ENCODE measurements around the gene ELOVL1. TPM values are rescaled to one million over a fixed set of nuclear protein-coding genes. Genes with fewer than 3 reads are reported as not detected.

Gene ELOVL1
- total RNA-seq, 1 donor from 2014 or later = 135 TPM

DNA sequence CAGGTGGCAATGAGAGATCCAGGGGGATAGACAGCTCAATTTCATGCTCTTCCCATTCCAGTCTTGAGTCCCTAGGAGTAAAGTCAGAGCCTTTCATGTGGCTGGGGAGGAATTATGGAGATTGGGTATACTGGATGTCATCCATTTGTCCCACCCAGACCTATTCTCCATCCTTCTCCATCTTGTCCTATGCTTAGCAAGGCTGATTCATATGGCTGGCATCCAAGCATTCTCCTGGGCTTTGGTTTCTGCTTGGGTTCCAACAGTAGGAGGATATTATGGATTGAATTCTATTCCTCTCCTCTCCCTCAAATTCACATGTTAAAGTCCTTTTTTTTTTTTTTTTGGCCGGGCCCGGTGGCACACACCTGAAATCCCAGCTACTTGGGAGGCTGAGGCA is 12.9 kb downstream of the ELOVL1 start:
- no peak for DNase-seq (ENCODE audit: low spot score)

DNA sequence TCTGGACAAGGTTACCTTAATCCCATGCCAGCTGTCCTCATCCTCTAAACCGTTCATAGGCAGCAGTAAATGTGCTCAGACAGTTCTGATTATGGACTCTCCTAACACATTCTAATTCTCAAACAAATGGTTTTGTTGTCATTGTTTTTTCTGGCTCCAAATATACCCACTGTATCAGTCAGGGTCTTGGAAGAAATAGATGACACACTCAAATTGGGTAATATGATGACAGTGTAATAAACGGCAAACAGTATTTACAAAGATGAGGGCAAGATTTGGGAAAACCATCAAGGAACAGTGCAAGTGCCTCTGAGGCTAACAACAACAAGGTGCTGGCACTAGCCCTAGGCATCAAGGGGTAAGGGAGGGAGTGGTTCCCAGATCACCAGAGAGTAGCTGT is 13.3 kb downstream of the ELOVL1 start:
- DNase-seq (ENCODE audit: low spot score) = no peak

DNA sequence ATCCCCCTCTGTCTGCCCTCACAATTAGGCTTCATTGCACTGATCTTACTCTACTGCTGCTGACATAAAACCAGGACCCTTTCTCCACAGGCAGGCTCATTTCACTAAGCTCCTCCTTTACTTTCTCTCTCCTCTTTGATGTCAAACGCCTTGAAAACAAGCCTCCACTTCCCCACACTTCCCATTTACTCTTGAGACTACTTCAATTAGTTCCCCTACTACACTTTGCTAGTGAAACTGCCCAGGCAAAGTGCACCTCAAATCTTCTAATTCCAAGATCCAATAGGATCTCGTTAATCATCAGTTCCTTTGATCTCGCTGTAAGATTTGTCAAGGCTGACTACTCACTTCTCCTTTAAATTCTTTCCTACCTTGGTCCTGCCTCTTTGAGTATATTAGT is 14.9 kb downstream of the ELOVL1 start:
- no peak for DNase-seq (ENCODE audit: low spot score)

DNA sequence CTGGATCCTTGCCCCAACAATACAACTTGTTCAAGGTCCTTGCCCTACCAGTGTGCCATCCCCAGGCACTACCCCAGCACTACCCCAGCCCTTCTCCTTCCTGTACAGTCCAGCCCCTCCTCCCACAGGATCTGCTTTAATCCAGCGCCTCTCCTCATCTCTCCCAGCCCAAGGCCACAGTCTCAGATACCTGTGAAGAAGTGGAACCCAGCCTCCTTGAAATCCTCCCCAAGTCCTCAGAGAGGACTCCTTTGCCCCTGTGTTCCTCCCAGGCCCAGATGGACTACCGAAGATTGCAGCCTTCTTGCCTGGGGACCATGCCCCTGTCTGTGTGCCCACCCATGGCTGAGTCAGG is 15.5 kb downstream of the ELOVL1 start:
- no peak for DNase-seq (ENCODE audit: low spot score)

DNA sequence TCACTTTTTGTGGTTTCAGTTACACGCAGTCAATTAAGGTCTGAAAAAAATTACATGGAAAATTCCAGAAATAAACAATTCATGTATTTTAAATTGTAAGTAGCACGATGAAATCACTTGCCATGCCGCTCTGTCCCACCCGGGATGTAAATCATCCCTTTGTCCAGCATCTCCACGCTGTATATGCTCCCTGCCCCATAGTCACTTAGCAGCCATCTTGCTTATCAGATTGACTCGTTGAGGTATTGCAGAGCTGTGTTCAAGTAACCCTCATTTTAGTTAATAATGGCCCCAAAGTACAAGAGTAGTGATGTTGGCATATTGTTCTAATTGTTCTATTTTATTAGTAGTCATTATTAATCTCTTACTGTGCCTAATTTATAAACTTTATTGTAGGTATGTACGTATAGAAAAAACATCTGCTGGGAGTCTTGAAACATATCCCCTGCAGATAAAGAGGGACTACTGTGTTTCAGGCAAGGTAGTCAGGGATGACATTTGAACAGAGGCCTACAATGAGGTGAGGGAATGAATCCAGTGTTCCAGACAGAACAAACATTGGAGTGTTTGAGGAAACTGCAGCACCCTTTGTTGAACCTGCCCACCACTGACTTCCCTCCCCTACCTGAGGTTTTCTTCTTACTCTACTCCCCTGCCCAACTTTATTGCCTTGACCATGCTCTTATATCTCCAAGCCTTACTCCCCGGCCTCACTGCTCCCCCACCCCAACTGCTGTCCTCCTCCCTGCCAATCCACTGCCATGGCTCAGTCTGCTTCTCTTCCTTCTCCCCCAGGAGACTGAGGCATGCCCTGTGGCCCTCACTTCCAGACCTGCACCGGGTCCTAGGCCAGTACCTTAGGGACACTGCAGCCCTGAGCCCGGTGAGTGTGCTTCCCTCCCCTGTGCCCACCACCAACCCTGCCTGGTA is 16.1 kb downstream of the ELOVL1 start:
- DNase-seq (ENCODE audit: low spot score) = no peak

DNA sequence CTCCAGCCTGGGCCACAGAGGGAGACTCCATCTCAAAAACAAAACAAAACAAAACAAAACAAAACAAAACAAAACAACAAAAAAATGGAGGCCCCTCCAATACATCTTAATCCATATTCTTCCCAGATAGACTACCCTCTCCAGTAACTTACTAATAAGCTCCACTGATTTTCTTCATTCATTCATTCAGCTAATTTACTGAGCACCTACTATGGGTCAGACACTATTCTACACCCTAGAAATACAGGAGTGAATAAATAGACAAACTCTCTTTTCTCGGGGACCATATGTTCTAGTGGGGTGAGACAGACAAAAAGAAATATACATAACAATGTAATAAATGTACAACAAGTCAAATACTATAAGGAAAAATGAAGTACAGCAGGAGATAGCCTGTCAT is 16.8 kb downstream of the ELOVL1 start:
- no peak for DNase-seq (ENCODE audit: low spot score)

DNA sequence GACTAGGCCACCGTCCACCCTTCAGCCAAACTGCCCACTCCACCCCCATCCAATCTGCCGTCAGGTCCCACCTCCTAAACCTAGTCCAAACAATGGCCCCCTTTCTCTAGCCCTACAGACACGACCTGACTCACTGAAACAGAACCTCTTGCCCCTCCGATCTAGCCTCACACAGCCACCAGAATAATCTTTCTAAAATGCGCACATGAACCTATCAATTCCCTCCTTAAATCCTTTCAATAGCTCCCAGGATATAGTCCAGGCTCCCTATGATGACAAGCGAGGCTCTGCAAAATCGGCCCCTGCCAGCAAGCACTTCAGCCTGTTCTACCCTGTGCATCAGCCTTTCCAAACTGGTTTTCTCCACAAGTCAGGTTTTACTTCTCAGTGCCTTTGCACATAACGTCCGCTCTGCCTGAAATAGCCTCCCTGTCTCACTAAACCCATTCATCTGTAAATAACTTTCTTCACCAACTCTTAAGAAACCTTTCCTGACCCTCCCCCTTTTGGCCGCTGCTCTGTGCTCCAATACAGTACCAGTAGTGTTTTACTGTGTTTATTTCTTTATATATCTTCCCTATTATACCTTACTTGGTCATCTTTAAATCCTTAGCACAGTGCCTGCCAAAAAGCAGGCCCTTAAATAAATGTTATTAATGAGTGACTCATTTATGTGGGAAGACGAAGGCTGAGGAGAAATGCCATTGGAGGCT is 18.1 kb downstream of the ELOVL1 start:
- DNase-seq (ENCODE audit: low spot score) = no peak

DNA sequence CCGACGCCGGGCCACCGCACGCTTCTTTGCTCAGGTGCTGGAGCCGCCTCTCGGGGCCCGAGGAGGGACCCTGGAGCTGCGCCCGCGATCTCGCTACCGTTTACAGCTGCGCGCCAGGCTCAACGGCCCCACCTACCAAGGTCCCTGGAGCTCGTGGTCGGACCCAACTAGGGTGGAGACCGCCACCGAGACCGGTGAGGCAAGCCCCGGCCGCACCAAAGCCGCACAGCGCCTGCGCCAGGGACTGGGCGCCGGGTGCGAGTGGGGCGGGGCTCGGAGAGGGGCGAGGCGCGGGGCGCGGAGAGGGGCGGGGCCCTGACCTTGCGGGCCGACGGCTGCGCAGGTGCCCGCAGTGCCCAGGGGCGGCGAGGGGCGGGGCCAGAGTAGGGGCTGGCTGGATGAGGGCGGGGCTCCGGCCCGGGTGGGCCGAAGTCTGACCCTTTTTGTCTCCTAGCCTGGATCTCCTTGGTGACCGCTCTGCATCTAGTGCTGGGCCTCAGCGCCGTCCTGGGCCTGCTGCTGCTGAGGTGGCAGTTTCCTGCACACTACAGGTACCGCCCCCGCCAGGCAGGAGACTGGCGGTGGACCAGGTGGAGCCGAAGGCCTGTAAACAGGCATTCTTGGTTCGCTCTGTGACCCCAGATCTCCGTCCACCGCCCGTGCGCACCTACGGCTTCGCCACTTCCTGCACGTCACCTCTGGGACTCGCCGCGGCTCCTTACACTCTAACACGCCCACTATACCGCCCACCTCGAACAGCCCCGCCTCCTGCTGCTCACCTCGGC is 18.8 kb downstream of the ELOVL1 start:
- peak; percentile 88 for DNase-seq (ENCODE audit: low spot score)

DNA sequence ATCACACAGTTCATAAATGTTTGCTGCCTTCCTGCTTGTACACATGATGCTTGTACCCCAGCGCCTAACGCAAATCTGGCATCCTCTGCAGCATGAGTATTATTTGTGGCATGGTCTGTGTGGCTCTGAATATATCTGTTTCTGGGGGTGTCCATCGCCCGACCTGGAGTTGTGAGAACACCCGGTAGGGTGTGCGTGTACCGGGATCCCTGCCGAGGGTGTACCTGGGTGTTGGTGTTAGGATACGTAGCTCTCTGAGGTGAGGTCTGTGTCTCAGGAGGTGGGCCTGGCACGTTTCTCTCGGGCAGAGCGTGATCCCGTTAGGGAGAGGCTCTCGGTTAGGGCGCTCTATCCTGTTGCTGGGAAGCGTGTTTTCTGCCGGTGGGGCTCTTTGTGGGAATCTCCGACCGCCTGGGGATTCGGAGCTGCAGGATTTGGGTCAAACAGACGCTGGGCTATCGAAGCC is 19.4 kb downstream of the ELOVL1 start:
- no peak for DNase-seq (ENCODE audit: low spot score)

DNA sequence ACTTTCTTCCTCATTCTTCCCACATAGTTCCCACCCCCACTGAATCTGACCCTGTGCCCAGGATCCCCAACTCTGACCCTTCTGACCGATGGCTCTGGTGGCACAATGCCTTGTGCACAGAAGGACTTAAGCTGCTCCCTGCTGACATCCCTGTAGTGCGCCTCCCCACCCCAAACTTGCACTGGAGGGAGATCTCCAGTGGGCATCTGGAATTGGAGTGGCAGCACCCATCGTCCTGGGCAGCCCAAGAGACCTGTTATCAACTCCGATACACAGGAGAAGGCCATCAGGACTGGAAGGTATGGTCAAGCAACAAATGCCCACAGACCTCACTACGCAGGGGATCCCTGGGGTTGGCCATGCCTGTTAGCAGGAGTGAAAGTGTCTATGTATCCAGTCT is 21.2 kb downstream of the ELOVL1 start:
- no peak for DNase-seq (ENCODE audit: low spot score)

DNA sequence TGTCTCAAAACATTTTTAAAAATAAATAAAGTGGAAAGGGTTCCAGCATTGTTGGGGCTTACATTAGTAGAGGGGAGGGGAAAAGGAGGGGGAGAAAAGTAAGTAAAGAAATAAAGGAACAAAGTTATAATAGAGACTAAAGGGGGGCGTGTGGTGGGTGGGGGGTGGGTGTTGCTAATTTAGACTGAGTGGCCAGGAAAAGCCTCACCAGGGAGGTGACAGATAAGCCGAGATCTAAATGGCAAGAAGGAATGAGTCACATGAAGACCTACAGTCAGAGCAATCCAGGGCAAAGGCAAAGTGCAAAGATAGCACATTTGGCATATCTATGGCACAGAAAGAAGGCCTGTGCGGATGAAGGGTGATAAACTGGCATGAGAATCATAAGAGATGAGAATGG is 22.7 kb downstream of the ELOVL1 start:
- no peak for DNase-seq (ENCODE audit: low spot score)

DNA sequence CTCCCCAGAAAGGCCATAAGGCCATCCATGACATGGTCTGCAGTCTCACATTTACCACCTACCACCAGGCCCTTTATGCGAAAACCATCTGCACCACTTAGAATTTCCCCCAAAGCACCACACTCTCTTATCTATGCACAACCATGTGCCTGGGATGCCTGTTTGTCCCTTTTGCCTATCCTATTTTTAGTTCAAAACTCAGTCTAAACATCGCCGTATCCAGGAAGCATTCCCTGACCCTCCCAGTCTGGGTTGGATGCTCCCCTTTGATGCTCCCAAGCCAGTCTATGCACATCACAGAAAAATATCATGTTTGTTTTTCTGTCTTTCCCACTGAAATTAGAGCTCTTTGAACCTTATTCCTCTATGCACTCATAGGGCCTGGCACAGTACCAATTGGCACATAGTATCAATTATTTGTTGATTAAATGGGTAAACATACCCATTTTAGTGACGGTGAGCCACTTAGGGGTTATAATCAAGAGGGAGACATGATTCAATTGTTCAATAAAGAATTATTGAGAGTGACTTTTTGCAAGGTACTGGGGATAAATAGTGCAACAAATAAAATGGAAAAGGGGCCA is 23.5 kb downstream of the ELOVL1 start:
- no peak for DNase-seq (ENCODE audit: low spot score)

DNA sequence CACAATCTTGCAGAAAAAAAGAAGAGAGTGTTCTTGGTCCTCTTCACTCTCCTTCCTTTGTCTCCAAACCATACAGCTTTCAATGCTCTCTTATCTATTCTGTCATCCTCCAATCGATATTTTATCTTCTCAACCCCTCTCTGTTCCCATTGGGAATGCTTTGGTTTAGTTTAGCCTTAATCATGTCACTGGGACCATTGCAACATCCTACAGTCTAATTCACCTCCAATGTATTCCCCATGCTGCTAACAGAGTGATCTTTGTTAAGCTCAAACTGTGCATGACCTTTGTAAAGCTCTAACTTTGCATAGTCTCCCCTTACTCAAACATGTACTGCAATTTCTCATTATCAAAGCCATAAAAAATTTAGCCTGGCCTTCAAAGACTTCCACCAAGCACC is 27.3 kb downstream of the ELOVL1 start:
- no peak for DNase-seq (ENCODE audit: low spot score)

DNA sequence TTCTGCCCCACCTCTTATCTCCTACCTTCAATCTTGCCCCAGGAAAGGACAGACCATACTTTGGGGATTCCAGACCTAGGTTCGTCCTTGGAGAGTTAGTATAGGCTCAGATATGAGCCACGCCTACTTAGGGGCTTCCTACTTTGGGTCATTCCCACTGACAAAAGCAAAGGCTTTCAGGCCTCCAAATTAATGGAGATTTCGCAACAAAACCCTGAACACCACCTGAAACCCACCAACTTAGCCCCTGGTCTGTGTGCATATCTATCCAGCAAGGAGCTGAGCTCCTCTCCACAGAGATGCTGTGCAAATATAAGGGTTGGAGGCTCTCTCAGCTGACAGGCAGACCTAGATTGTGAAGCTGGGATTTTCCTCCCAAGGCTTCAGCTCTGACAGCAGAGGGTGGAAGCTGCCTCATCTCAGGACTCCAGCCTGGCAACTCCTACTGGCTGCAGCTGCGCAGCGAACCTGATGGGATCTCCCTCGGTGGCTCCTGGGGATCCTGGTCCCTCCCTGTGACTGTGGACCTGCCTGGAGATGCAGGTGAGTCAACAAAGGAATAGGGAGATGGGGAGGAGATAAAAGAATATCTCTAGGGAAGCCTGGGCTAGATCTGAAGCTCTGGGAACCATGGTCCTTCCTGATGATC is 28.1 kb downstream of the ELOVL1 start:
- no peak for DNase-seq (ENCODE audit: low spot score)

DNA sequence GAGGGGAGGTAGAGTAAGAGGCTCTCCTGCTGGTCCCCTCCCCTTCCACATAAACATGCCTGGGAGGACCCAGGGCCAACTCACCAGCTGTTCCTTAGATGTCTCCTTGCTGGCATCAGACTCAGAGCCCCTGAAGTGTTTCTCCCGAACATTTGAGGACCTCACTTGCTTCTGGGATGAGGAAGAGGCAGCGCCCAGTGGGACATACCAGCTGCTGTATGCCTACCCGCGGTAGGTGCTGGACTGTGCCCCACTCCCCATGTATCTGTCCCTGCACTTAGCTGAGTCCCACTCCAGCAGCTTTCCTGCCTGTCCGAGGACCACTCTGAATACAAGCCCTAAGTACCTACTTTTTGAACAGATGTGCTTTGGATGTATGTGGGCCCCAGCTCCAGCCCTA is 29.8 kb downstream of the ELOVL1 start:
- no peak for DNase-seq (ENCODE audit: low spot score)

DNA sequence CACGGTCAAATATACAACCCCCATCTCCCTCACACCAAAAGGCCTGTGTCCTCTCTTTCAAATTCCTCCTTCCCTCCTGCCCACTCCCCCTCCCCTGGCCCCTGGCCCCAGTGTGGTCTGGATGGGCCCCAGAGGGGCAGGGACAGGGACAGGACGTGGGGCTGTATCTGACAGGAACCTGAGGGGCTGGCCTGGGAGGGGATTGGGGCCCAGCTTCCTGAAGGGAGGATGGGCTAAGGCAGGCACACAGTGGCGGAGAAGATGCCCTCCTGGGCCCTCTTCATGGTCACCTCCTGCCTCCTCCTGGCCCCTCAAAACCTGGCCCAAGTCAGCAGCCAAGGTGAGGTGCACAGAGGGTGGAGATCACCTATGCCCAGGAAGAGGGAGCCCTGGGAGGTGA is 30.2 kb downstream of the ELOVL1 start, which contains the start of gene MPL:
MPL (plus strand) TSS at position 231 of the 400 bp plus-strand sequence; CDS start at position 262, 31 bp downstream.
- DNase-seq (ENCODE audit: low spot score) = no peak

DNA sequence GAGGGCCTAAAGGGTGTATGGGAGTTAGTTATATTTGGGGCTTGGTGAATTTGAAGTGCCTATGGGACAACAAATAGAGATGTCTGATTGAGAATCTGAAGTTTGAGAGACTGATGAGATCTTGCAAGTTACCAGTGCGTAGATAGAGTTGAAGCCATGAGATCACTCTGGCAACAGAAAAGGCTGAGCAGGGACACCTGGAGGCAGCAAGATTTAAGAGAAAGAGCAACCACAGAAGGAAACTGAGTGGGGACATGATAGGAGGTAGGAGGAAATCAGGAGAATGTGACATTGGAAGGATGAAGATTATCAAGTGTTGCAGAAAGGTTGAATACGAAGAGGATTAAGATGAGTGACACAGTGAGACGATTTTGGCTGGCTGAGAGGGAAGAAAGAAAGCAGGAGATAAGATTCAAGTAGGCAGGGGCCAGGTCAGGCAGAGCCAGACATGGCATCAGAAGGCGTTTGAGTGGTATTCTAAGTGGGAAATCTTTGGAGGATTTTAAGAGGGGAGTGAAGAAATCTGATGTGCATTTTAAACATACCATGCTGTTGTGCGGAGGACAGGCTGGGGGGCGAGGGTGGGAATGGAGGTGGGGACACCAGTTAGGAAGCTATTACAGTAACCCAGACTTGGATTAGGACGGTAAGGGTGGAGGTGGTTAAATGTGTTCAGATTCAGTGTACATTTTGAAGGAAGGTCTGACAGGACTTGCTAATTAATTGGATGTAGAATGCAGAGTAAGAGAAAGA is 33.2 kb downstream of the ELOVL1 start:
- DNase-seq (ENCODE audit: low spot score) = no peak

DNA sequence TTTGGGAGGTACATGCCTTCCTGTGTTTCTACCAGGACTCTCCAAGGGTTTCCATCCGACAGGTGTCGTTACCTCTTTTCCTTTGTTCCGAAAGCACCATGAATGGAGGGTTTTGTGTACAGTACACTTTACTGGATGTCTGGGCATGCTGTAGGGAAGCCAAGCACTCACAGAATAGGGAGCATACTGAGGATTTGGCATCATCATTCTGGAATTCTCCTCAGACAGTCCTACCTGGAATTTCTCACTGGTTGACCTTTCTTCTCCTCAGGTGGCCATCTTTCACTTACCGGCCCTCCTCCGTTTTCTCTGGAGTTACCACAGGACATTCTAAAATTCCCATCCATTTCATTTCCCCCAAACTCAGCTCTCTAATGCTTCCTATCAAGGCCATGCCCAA is 36.1 kb downstream of the ELOVL1 start:
- no peak for DNase-seq (ENCODE audit: low spot score)

DNA sequence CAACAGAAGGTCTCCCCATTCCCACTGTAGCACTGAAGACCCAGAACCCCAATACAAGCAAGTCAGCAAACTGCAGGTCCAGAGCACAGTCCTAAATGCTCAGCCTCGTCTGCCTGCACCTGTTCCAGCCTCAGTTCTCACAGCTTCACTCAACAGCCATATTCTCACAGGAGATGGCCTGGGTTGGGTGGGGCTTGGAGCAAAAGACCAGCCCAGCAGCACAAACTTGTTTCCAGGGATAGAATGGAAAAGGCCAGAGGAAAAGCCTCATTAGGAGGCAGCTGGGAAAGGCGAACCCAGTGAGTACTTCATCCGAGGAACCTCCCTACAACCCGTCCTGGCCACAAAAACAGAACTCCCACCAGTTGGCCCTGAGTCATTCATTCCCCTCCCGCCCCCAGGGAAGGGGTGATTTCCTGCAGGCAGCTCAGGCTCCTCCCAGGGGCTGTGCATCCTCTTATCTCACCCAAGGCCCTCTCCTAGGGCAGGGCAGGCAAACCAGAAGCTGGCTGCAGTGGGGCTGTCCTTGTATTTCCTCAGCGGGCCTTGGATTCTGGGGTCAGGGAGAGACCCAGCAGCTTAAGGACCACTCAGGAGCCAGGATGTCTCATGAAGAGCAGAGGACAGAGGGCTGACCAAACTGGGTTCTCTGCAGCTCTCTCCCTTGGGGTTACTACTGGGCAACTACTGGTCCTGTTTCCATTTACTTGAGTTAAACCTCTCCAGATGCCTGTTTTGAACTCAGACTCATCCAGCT is 37.6 kb downstream of the ELOVL1 start:
- no peak for DNase-seq (ENCODE audit: low spot score)
